ENCODE measurements around the gene HEATR1. TPM values are rescaled to one million over a fixed set of nuclear protein-coding genes. Genes with fewer than 3 reads are reported as not detected.
"Not testable (repeated sequence)": the region's sequence is repeated elsewhere in the genome, so short reads cannot be mapped to it uniquely, and the experiment has no call there.

Gene HEATR1
- total RNA-seq, 3 donors from 2014 or later: 22.0 to 27.2 (median 22.9) TPM

DNA sequence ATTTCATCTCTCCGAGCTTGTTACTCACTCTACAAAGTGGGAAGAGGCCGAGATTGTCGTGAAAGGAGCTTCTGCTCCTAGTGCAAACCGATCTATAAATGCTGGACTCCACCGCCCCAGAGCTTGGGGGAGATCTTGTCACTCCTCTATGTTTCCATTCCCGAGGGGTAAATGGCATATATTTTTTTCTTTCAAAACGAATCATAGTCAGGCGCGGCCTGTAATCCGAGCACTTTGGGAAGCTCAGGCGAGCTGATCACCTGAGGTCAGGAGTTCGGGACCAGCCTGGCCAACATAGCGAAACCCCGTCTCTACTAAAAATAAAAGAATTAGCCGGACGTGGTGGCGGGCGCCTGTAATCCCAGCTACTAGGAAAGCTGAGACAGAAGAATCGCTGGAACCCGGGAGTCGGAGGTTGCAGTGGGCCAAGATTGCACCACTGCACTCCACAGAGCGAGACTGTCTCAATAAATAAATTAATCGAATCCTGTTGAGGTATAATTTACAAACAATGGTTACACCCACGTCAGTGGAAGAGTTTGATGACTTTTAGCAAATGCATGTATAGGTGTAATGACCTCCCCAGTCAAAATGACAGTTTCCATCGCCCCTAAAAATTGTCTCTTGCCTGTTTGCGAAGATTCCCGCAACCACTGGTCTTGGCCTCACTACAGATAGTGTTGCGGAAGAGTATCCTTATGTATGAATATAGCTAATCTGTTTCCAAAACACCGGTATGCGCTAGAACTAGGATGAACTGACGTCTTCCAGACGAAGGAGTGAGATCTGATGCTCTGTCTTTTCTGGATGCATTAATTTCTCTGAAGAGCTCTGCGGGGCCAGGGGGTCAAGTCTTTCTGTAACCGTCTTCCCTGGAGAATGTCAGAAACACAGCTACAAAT, 840 bp upstream of the HEATR1 start:
- Histone ChIP-seq H3K9me3 (no peaks in the 10 kb centered on the region), H3K36me3 (ENCODE audit: low read depth) (no peaks in the 10 kb centered on the region), H3K4me3 (peak overlapping the region; percentile 50), H3K4me1 (ENCODE audit: low read depth) (peaks cover 11% of the 10 kb centered on the region)
- TF ChIP-seq CTCF (IDR thresholded peaks at IDR 0.05): no peak
- intact Hi-C loops (cut with DNase I, micrococcal nuclease): no loop called here
- ATAC-seq (no peak), DNase-seq (no peak)

- DNase-seq: no peak
- peaks cover 11% of the 10 kb centered on the region for H3K4me1 ChIP-seq (ENCODE audit: low read depth)
- intact Hi-C loops (cut with DNase I, micrococcal nuclease): no loop called here
- no peak for ATAC-seq
- TF ChIP-seq CTCF (IDR thresholded peaks at IDR 0.05): no peak
- H3K4me3 ChIP-seq: no peak overlapping the region
- no peaks in the 10 kb centered on the region for H3K36me3 ChIP-seq (ENCODE audit: low read depth)
- H3K9me3 ChIP-seq: no peaks in the 10 kb centered on the region
These were observed 2.1 kb downstream of the HEATR1 start for GRCh38 chr1:236602171-236602570.

DNA sequence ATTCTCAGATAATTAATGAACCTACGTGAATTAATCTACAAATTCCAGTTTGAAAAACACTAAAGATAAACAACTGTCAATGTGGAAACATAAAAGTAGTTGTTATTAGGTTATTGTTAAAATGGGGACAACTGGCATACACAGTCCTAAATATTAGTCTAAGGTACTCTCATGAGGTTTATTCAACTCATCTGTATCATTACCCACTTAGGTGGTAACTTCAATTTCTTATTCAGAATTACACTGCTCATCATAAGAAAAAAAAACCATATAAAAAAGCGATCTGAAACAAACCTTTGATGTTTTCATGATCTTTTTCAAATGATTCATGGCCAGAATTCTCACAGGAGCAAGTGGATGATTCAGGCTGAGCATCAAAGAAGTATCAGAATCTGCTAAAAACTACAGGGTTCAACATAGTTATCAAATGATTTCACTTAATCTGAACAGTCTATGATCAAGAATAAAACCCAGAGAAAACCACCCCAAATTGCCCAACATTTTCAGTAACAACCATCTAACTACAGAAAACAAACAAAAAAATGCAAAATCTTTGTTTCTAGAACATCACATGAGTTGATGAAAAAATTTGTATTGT, 13.7 kb downstream of the HEATR1 start:
- Histone ChIP-seq H3K36me3 (ENCODE audit: low read depth) (no peaks in the 10 kb centered on the region), H3K4me1 (ENCODE audit: low read depth) (no peaks in the 10 kb centered on the region), H3K9me3 (no peaks in the 10 kb centered on the region), H3K4me3 (no peak overlapping the region)
- no peak for TF ChIP-seq CTCF (IDR thresholded peaks at IDR 0.05)
- intact Hi-C loops (cut with DNase I, micrococcal nuclease): no loop called here
- DNase-seq (no peak), ATAC-seq (no peak)

GRCh38 chr1:236589531-236589930, 14.8 kb downstream of the HEATR1 start:
- no peak for TF ChIP-seq CTCF (IDR thresholded peaks at IDR 0.05)
- H3K4me1 ChIP-seq (ENCODE audit: low read depth): no peaks in the 10 kb centered on the region
- H3K36me3 ChIP-seq (ENCODE audit: low read depth): no peaks in the 10 kb centered on the region
- ATAC-seq (no peak), DNase-seq (no peak)
- H3K4me3 ChIP-seq: no peak overlapping the region
- intact Hi-C loops (cut with DNase I, micrococcal nuclease): no loop called here
- no peaks in the 10 kb centered on the region for H3K9me3 ChIP-seq

DNA sequence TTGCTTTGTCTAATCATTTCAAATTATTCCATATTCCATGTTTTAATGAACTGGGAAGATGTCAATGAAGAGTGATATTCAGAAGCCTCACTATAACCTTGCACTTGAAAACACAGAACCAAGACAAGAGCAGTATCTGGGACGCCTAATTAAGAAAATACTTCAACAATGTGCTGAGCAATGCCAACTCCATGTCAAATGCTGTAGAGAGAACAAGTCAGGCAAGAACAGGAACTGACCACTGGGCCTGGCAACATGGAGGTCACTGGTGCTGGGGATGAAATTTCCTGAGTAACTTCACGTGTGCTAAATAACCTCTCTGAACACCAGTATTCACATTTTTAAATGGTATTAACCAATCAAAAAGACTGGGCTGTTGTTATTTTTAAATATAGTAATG, 22.8 kb downstream of the HEATR1 start:
- no peak for DNase-seq
- Histone ChIP-seq H3K36me3 (ENCODE audit: low read depth) (no peaks in the 10 kb centered on the region), H3K4me1 (ENCODE audit: low read depth) (no peaks in the 10 kb centered on the region), H3K9me3 (no peaks in the 10 kb centered on the region), H3K4me3 (no peak overlapping the region)
- no peak for ATAC-seq
- no peak for TF ChIP-seq CTCF (IDR thresholded peaks at IDR 0.05)
- intact Hi-C loops (cut with DNase I, micrococcal nuclease): no loop called here

DNA sequence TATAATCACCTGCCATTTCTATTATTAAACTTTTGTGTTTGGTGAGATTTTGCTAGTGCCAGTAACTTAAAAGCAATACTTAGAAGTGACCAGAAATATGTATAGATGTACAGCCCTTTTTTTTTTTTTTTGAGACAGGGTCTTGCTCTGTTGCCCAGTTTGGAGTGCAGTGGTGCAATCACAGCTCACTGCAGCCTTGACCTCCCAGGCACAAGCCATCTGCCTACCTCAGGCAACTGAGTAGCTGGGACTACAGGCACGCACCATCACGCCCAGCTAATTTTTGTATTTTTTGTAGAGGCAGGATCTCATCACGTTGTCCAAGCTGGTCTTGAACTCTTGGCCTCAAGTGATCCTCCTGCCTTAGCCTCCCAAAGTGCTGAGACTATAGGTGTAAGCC, 23.9 kb downstream of the HEATR1 start:
- intact Hi-C loops (cut with DNase I, micrococcal nuclease); H3K4me3 ChIP-seq; H3K9me3 ChIP-seq; DNase-seq; H3K36me3 ChIP-seq (ENCODE audit: low read depth); H3K4me1 ChIP-seq (ENCODE audit: low read depth); ATAC-seq: not testable (repeated sequence)
